Measurements from ENCODE around the gene RNF149.
"Not testable (repeated sequence)": the region's sequence is repeated elsewhere in the genome, so short reads cannot be mapped to it uniquely, and the experiment has no call there.

- TF ChIP-seq CTCF (IDR thresholded peaks at IDR 0.05); ZFX (IDR thresholded peaks at IDR 0.05; ENCODE audit: borderline replicate concordance): not testable (repeated sequence)
Measured at GRCh38 chr2:101248756-101249155, 59.7 kb downstream of the RNF149 start.
